ENCODE results near the gene ASTN2. TPM values are rescaled to one million over a fixed set of nuclear protein-coding genes. Genes with fewer than 3 reads are reported as not detected.

ASTN2 gene
- total and polyA plus RNA-seq, 2 donors (not counting 3 experiments of a cell fraction or from before 2014, with no cell fraction given) = 1.0 to 1.9 TPM

DNA sequence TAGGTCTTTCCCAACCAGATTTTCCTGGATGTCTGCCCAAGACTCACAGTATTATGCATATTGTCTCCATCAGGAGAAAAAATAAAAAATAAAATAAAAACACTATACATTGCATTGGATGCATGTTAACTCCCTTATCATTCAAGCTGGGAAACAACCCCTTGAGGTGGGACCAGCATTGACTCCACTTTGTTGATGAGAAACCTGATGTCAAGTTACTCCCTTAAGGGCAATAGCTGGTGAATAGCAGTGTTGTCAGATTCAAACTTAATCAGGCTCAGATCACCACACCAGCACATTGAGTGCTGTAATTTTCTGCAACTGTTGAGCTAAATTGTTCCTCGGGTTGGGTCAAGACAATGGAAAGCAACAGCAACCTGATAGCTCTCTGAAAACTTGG, 991.7 kb downstream of the ASTN2 start:
- no peaks in the 10 kb centered on the region for H3K36me3 ChIP-seq (ENCODE audit: control insufficient read depth in 2 of 2, extremely low read depth in 1 of 2, insufficient read depth in 2 of 2, low read length in 2 of 2)
- H3K9me3 ChIP-seq (replicated peaks; ENCODE audit: control insufficient read depth, insufficient read depth, low read length) = no peaks in the 10 kb centered on the region
- no peaks in the 10 kb centered on the region for H3K27me3 ChIP-seq (ENCODE audit: control insufficient read depth in 2 of 2, insufficient read depth in 2 of 2, low read length in 2 of 2)
- no peak overlapping the region for H3K4me3 ChIP-seq (replicated peaks in 1 of 3; ENCODE audit: insufficient read depth in 1 of 3, low read depth in 1 of 3, low read length in 3 of 3)
- no TSS peak for BruUV-seq (replicated peaks)
- dilution Hi-C loops (cut with MboI; ENCODE audit: extremely low pct_ligation_motif_present, low sequenced_read_pairs) (no loop called here), intact Hi-C loops (cut with micrococcal nuclease) (no loop called here)
- TF ChIP-seq GATA2 (IDR thresholded peaks at IDR 0.05; ENCODE audit: insufficient read depth, insufficient read length, low read depth, low read length) (no peak), MAX (IDR thresholded peaks at IDR 0.05; ENCODE audit: insufficient read depth, insufficient read length) (no peak), POLR2AphosphoS5 (IDR thresholded peaks at IDR 0.05; ENCODE audit: insufficient read depth, low read depth, low read length) (no peak), FOS (IDR thresholded peaks at IDR 0.05; ENCODE audit: borderline replicate concordance, insufficient read depth, low read length) (no peak)
- H2AFZ ChIP-seq (ENCODE audit: low read depth, low read length) = no peak overlapping the region
- H3K79me2 ChIP-seq (ENCODE audit: control insufficient read depth, insufficient read depth, low read length) = no peaks in the 10 kb centered on the region
- POLR2A ChIA-PET = no interaction called here
- no peaks in the 10 kb centered on the region for H3K4me1 ChIP-seq (ENCODE audit: control insufficient read depth, extremely low read depth, insufficient read depth, low read length)
- no peaks in the 10 kb centered on the region for H4K20me1 ChIP-seq (replicated peaks; ENCODE audit: control insufficient read depth, extremely low read depth, insufficient read depth, low read length)
- no peak overlapping the region for H3K27ac ChIP-seq (ENCODE audit: insufficient read depth, low read depth, low read length)
- DNase-seq (ENCODE audit: low read depth, low spot score) (no peak), FAIRE-seq (no peak)
- H3K9ac ChIP-seq (replicated peaks; ENCODE audit: extremely low read depth, insufficient read depth, low read length) = no peak overlapping the region
- no peaks in the 10 kb centered on the region for H3K9me1 ChIP-seq (replicated peaks; ENCODE audit: control insufficient read depth, extremely low read depth, insufficient read depth, low read length)
- CTCF ChIA-PET = no interaction called here
- no peak overlapping the region for H3K4me2 ChIP-seq (ENCODE audit: insufficient read depth, low read length)

GRCh38 chr9:116422119-116422979, 992.5 kb downstream of the ASTN2 start:
- H3K4me2 ChIP-seq (ENCODE audit: insufficient read depth, low read length) = no peak overlapping the region
- H3K79me2 ChIP-seq (ENCODE audit: control insufficient read depth, insufficient read depth, low read length) = no peaks in the 10 kb centered on the region
- H3K9ac ChIP-seq (replicated peaks; ENCODE audit: extremely low read depth, insufficient read depth, low read length) = no peak overlapping the region
- no peak overlapping the region for H3K27ac ChIP-seq (ENCODE audit: insufficient read depth, low read depth, low read length)
- H4K20me1 ChIP-seq (replicated peaks; ENCODE audit: control insufficient read depth, extremely low read depth, insufficient read depth, low read length) = no peaks in the 10 kb centered on the region
- H2AFZ ChIP-seq (ENCODE audit: low read depth, low read length) = no peak overlapping the region
- intact Hi-C loops (cut with micrococcal nuclease) (no loop called here), dilution Hi-C loops (cut with MboI; ENCODE audit: extremely low pct_ligation_motif_present, low sequenced_read_pairs) (no loop called here)
- no peak for TF ChIP-seq POLR2AphosphoS5 (IDR thresholded peaks at IDR 0.05; ENCODE audit: insufficient read depth, low read depth, low read length)
- TF ChIP-seq GATA2 (IDR thresholded peaks at IDR 0.05; ENCODE audit: insufficient read depth, insufficient read length, low read depth, low read length) = no peak
- no peak for TF ChIP-seq POLR2A (IDR thresholded peaks at IDR 0.05; ENCODE audit: low read depth, low read length)
- no peak for TF ChIP-seq FOS (IDR thresholded peaks at IDR 0.05; ENCODE audit: borderline replicate concordance, insufficient read depth, low read length)
- TF ChIP-seq MAX (IDR thresholded peaks at IDR 0.05; ENCODE audit: insufficient read depth, insufficient read length) = no peak
- TF ChIP-seq, protein P1, sequence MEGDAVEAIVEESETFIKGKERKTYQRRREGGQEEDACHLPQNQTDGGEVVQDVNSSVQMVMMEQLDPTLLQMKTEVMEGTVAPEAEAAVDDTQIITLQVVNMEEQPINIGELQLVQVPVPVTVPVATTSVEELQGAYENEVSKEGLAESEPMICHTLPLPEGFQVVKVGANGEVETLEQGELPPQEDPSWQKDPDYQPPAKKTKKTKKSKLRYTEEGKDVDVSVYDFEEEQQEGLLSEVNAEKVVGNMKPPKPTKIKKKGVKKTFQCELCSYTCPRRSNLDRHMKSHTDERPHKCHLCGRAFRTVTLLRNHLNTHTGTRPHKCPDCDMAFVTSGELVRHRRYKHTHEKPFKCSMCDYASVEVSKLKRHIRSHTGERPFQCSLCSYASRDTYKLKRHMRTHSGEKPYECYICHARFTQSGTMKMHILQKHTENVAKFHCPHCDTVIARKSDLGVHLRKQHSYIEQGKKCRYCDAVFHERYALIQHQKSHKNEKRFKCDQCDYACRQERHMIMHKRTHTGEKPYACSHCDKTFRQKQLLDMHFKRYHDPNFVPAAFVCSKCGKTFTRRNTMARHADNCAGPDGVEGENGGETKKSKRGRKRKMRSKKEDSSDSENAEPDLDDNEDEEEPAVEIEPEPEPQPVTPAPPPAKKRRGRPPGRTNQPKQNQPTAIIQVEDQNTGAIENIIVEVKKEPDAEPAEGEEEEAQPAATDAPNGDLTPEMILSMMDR (IDR thresholded peaks at IDR 0.05; ENCODE audit: extremely low read depth in 1 of 2, insufficient read depth in 1 of 2, low read depth in 1 of 2, low read length in 2 of 2) = no peak
- TF ChIP-seq JUN (IDR thresholded peaks at IDR 0.05; ENCODE audit: borderline replicate concordance, insufficient read depth, insufficient read length, low read depth) = no peak
- no peak for TF ChIP-seq MYC (IDR thresholded peaks at IDR 0.05; ENCODE audit: low read depth, low read length)
- H3K27me3 ChIP-seq (ENCODE audit: control insufficient read depth in 2 of 2, insufficient read depth in 2 of 2, low read length in 2 of 2) = no peaks in the 10 kb centered on the region
- H3K9me3 ChIP-seq (replicated peaks; ENCODE audit: control insufficient read depth, insufficient read depth, low read length) = no peaks in the 10 kb centered on the region
- no TSS peak for BruUV-seq (replicated peaks)
- ChIA-PET CTCF (no interaction called here), POLR2A (no interaction called here)
- no peak for FAIRE-seq
- H3K4me1 ChIP-seq (ENCODE audit: control insufficient read depth, extremely low read depth, insufficient read depth, low read length) = no peaks in the 10 kb centered on the region
- H3K9me1 ChIP-seq (replicated peaks; ENCODE audit: control insufficient read depth, extremely low read depth, insufficient read depth, low read length) = no peaks in the 10 kb centered on the region
- H3K4me3 ChIP-seq (replicated peaks in 1 of 3; ENCODE audit: insufficient read depth in 1 of 3, low read depth in 1 of 3, low read length in 3 of 3) = no peak overlapping the region
- H3K36me3 ChIP-seq (ENCODE audit: control insufficient read depth in 2 of 2, extremely low read depth in 1 of 2, insufficient read depth in 2 of 2, low read length in 2 of 2) = no peaks in the 10 kb centered on the region
- no peak for DNase-seq (ENCODE audit: low read depth, low spot score)

Data from endothelial cell of umbilical vein (primary cell).